ENCODE results near the gene TIMM21. TPM values are rescaled to one million over a fixed set of nuclear protein-coding genes. Genes with fewer than 3 reads are reported as not detected.
A peak's percentile ranks its signal among the peaks of the same experiment; 100 is the strongest.

The TIMM21 gene
- total RNA-seq, 1 donor = 20.7 TPM

GRCh38 chr18:74194691-74195090 is 46.4 kb downstream of the TIMM21 start:
- H3K4me3 ChIP-seq (ENCODE audit: low read depth, low read length) = no peak overlapping the region
- peak; percentile 14 for DNase-seq (ENCODE audit: low read depth)
- no peak for TF ChIP-seq CTCF (IDR thresholded peaks at IDR 0.05; ENCODE audit: insufficient read depth, low read depth, low read length)

GRCh38 chr18:74196220-74197119 is 48.1 kb downstream of the TIMM21 start:
- peak overlapping the region; percentile 37 for H3K4me3 ChIP-seq (ENCODE audit: low read depth, low read length)
- peak; percentile 80 for TF ChIP-seq CTCF (IDR thresholded peaks at IDR 0.05; ENCODE audit: insufficient read depth, low read depth, low read length)
- peak; percentile 76 for DNase-seq (ENCODE audit: low read depth)

- no peak for DNase-seq (ENCODE audit: low read depth)
- TF ChIP-seq CTCF (IDR thresholded peaks at IDR 0.05; ENCODE audit: insufficient read depth, low read depth, low read length) = no peak
- no peak overlapping the region for H3K4me3 ChIP-seq (ENCODE audit: low read depth, low read length)
Measured at GRCh38 chr18:74197705-74198341, 49.5 kb downstream of the TIMM21 start.

- no peak for TF ChIP-seq CTCF (IDR thresholded peaks at IDR 0.05; ENCODE audit: insufficient read depth, low read depth, low read length)
- DNase-seq (ENCODE audit: low read depth) = no peak
- H3K4me3 ChIP-seq (ENCODE audit: low read depth, low read length) = no peak overlapping the region
Measured at GRCh38 chr18:74198453-74198852, 50.1 kb downstream of the TIMM21 start.

- H3K4me3 ChIP-seq (ENCODE audit: low read depth, low read length) = no peak overlapping the region
- DNase-seq (ENCODE audit: low read depth) = no peak
- TF ChIP-seq CTCF (IDR thresholded peaks at IDR 0.05; ENCODE audit: insufficient read depth, low read depth, low read length) = no peak
Measured at GRCh38 chr18:74200780-74201179, 52.5 kb downstream of the TIMM21 start.

GRCh38 chr18:74203811-74204210 is 55.5 kb downstream of the TIMM21 start:
- no peak for DNase-seq (ENCODE audit: low read depth)

More at GRCh38 chr18:74203811-74204210, 55.5 kb downstream of the TIMM21 start:
- no peak for TF ChIP-seq CTCF (IDR thresholded peaks at IDR 0.05; ENCODE audit: insufficient read depth, low read depth, low read length)
- no peak overlapping the region for H3K4me3 ChIP-seq (ENCODE audit: low read depth, low read length)

Data from fibroblast of villous mesenchyme (primary cell).